GM19372 (cell line): ENCODE results near the gene ZNF83.
"Not testable (repeated sequence)": the region's sequence is repeated elsewhere in the genome, so short reads cannot be mapped to it uniquely, and the experiment has no call there.

Experiments
- ATAC-seq: cut with Tn5 transposase; IDR thresholded peaks from one replicate; pipeline ENCODE4 v1.9.1; 2021; ENCODE audit warnings: mild to moderate bottlenecking, low read depth, moderate library complexity; ENCODE audit not compliant: unreplicated experiment

The ZNF83 gene

GRCh38 chr19:52570000-52570861 is 67.9 kb downstream of the ZNF83 start, which contains the start of gene ZNF701:
ZNF701 (plus strand) TSS chr19:52570287; CDS start chr19:52574148, 3,861 bp downstream.
- no peak for ATAC-seq

- not testable (repeated sequence) for ATAC-seq
Observed at GRCh38 chr19:52569638-52569999, 68.5 kb downstream of the ZNF83 start.

- no peak for ATAC-seq
Observed at GRCh38 chr19:52567921-52568320, 70.2 kb downstream of the ZNF83 start.

DNA sequence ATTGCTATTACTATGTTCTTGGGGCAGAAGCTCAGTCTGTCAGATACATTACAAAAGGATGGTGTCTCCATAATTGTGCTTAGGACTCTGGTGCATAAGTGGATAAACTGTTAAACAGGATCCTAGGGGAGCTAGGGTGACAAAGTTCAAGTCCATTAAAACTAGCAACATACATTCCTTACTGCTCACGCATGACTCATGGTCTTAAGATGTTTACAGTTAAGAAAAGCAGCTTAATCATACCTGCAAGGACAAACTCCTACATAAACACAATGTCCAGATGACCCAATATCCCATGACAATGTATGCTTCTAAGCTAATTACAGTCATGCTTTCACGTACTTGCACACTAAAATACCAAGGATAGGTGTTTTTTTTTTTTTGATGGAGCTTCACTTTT is 71.6 kb downstream of the ZNF83 start:
- ATAC-seq, result no peak

GRCh38 chr19:52566121-52566520 is 72.0 kb downstream of the ZNF83 start:
- no peak for ATAC-seq
